GM21390 (cell line): ENCODE results near the gene RDH16.
A peak's percentile ranks its signal among the peaks of the same experiment; 100 is the strongest.
"Not testable (repeated sequence)": the region's sequence is repeated elsewhere in the genome, so short reads cannot be mapped to it uniquely, and the experiment has no call there.

Source experiments
- ATAC-seq: cut with Tn5 transposase; IDR thresholded peaks from one replicate; pipeline ENCODE4 v1.9.1; 2021; ENCODE audit not compliant: unreplicated experiment

RDH16 gene

DNA sequence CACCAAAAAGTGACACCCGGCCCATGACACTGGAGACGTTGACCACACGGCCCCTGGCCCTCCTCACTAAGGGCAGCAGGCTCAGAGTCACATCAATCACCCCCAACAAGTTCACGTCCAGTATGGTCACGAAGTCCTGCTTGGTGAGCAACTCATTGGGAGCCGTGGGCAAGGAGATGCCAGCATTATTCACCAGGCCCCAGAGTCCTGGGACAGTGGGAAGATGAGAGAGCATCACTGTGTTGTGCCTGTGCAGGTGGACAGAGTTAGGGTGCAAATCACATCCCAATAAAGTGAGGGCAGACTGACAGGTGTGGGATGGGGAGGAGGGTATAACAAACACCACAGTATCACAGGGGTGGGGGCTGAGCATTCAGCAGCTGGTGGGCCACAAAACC is 2.5 kb downstream of the RDH16 start:
- no peak for ATAC-seq

DNA sequence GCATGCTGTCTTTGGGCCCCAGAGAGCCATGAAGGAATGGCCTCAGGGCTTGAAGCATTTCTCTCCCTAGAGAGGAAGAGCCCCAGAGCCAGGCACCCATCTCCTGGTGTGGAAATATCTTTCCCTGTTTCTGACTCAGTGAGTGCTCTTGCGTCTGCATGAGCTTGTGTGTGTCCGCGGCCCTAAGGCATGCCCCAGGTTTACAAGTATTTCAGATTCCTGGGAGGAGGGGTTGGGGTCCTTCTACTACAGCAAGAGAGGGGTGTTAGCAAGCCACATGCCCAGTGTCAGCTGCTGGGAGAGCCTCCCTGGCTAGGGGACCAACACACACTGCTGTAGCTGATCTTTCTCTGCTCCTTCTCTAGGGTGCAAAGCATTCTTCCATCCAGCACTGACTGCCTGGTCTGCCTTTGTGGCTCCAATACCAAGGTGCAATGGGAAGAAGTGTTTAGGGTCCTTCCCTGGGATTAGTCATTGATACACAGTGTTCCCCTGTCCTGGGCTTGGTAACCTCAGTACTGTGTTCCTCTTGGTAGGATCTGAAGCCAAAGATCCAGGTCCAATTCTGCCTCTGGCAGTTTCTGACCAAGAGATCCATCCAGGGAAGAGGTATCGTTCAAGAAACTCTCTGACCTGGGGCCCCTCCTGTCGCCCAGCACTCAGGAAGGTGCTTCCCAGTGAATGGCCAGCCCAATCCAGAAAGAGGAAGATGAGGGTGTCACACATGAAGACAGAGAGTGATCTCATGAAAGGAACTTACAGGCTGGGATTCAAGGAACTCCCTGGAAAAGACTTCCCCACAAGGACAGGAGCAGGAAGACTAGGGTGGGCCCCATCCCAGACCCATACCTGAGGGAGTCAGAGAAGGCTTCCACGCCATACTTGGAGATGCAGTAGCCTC is 3.1 kb downstream of the RDH16 start:
- no peak for ATAC-seq

DNA sequence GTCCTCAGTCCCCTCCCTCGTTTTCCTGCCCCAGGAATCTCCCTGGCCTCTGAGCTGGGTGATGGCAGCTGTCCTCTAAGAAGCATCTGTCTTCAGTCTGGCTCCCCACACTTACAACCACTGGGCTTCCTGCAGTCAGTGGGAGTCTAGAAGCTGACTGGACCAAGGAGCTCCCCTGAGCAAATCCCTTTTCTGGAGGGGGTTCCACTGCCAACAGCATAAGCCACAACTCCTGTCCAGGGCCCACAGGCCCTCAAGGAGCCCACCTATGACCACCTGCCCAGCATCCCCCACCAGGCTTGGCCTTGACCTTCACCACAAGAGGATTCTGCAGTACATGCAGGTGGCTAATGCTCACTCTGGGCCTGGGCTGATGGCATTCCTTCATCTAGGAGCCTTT is 4.1 kb downstream of the RDH16 start:
- no peak for ATAC-seq

DNA sequence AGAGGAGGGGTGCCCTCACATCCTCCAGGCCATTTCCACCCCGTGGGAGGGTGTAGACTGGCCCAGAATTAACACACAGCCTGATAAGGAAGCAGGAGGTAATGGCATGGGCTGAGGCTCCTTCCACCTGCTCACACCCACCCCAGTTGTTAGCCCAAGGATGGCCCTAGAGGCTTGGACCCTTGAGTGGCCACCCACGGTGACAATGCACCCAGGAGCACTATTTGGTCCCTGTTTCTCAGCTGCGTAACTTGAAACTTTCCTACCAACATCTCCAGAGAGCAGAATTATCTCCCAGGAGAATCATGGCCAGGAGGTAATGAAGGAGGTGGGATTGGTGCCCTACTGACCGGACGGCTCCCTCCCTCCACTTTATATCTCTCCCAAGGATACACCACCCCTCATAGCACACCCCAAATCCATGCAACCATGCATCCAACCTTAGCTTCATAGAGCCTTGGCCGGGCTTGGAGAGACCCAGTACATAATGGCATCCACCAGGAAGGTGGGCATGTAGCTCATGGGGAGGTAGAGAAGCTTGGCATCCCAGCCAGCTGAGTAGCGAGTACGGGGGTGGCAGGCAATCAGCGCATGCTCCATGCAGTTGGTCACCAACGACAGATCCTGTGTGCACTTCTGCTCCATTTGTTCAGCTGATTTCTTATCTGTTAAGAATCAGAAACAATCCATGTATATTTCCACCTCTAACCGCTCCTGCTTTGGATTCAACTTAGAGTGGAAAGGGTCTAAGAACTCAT is 5.6 kb downstream of the RDH16 start:
- ATAC-seq = no peak

DNA sequence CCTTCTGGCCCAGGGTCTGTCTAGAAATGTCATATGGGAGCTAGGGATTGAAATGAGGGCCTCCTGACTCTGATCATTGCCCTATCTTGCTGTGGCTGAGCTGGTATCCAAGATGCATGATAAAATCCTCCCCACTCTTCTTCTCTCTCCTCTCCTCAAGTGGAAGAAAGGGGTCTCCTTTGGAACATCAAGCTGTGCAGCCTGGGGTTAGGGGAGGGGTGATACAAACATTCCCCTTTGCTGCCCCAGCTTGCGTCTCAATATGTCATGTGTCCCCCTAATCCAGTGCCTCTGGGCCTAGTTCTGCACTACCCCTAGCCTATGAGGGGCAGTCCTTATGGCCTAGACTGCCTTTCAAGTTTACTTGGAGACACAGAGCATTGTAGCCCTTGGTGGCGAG is 8.5 kb downstream of the RDH16 start:
- ATAC-seq = no peak

DNA sequence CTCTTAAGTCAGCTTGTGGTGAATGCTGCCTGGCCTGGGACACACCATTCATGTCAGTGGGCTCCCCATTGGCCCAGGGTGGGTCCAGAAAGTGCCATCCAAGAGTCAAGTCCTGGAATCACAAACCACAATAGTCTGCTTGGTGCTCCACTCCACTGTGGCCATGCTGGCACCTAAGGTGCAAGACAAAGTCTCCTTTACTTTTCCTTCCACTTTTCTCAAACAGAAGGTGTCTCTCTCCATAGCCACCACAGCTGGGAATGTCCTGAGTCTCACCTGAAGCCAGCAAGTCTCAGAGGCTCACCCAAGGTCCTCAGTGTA is 9.0 kb downstream of the RDH16 start:
- ATAC-seq = no peak

DNA sequence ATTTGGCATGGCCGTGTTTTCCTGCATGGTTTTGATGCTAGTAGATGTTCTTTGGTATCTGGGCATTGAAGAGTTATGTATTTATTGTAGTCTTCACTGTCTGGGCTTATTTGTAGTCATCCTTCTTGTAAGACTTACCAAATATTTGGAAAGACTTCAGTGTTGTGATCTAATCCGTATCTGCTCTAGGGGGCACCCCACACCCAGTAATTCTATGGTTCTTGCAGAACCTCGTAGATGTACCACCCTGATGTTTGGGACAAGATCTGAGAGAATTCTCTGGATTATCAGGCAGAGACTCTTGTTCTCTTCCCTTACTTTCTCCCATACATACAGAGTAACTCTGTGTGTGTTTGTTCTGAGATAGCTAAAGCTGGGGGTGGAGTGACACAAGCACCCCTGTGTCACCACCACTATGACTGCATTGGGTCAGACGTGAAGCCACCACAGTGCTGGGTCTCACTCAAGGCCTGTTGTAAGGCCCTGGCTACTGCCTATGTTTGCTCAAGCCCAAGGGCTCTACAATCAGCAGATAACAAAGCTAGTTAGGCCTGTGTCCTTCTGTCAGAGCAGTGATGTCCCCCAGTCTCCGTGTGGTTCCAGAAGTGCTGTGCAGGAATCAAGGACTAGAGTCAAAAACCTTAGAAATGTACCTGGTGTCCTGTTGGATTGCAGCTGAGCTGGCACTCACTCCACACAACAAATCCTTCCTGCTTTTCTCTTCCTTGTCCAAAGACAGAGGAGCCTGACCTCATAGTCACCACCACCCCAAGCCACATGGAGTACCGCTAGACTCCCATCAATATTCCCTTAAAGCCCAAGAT is 9.6 kb downstream of the RDH16 start:
- ATAC-seq = no peak

DNA sequence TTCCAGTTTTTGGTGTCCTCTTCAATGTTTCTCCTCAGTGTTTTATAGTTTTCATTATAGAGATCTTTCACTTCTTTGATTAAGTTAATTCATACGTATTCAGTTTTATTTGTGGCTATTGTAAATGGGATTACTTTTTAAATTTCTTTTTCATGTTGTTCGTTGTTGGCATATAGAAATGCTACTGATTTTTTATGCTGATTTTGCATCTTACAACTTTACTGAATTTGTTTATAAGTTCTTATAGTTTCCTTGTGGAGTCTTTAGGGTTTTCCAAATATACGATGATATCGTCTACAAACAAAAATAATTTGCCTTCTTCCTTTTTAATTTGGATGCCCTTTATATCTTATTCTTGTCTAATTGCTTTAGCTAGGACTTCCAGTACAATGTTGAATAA is 13.5 kb downstream of the RDH16 start:
- ATAC-seq = no peak

DNA sequence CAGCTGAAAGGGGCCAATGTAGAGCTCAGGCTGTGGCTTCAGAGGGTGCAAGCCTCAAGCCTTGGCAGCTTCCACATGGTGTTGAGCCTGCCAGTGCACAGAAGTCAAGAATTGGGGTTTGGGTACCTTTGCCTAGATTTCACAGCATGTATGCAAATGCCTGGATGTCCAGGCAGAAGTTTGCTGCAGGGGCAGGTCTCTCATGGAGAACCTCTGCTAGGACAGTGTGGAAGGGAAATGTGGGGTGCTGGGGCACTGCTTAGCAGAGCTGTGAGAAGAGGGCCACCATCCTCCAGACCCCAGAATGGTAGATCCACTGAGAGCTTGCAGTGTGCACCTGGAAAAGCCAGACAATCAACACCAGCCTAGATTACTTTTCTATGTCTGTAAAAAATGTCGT is 14.0 kb downstream of the RDH16 start:
- ATAC-seq = not testable (repeated sequence)

DNA sequence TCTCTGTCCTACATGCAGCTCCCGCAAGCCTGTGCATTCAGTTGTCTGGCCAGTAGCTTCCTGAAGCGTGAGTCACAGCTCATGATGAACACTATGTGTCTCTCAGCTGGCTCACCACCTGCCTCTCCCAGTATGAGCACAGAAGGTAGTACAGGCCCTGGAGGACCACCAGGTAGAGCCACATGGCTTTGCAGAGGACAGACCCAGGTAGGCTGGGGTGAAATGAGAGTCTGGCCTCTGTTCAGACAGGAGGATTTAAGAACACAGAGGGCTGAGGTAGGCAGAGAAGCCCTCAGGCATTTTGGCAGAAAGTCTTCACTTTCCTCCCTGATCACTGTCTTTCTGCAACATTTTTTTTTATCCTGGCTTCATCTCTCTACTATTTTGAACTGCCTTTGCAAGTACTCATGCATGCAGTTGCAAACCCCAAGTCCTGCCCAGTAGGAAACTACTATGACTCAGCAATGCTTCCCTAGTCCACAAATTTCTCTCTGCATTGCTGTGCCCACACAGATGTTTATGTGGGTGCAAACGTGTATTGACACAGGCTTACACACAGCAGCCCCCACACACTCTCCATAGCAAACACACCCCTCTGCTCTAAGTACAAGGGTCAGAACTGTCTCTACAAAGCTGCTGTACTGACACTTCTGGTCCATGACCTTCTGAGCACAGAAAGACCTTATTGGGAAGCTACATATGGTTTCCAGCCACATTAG is 15.9 kb downstream of the RDH16 start:
- ATAC-seq = peak; percentile 72

DNA sequence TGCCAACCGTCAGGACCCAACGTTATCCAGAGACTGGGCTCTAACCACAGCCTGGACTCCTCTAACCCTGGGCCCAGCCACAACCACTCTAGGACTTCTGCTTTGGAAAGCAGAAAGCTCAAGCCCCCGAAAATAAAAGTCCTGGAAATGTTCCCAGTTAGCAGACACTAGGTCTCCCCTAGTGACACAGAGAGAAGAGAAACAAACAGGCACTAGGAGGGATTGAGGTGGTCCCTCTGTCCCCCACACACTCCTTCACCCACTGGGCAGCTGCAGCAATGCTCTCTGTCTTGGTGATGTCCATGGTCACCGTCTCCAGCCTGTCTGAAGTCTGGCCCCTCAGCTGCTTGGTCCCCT is 16.5 kb downstream of the RDH16 start:
- not testable (repeated sequence) for ATAC-seq

DNA sequence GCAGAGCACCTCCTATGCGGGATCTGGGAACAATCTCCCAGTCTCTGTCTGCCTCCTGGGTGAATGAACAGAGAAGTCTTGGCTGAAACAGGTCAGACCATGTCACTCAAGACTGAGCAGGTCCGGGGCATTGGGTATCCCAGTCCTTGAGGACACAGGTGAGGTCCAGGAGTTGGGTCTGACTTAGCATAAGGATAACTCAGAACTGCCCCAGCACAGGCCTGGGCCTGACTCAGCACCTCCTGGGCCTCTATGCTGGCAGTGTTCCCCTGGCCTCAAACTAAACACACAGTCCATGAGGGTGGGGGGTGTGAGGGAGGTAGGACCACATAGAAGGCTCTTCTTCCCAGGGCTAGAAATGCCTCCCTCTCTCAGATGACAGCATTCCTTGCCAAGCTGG is 21.7 kb downstream of the RDH16 start:
- ATAC-seq = no peak

DNA sequence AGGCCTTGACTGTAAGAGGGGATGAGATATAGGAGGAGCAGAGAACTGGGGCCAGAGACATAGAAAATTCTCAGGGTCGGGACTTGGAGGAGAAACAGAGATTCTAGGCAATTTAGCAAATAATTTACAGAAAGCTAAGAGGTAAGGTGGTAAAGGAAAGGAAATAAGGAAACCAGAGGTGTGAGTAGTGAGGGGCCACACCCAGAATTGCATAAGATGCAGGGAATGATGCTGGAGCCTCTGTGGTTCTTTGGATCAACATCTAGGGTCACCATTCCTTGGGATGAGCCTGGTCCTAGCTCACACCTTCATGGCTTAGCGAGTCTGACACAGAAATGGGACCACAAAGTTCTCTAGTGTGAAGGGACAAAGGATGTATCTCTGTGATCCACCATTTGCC is 22.3 kb downstream of the RDH16 start:
- no peak for ATAC-seq

DNA sequence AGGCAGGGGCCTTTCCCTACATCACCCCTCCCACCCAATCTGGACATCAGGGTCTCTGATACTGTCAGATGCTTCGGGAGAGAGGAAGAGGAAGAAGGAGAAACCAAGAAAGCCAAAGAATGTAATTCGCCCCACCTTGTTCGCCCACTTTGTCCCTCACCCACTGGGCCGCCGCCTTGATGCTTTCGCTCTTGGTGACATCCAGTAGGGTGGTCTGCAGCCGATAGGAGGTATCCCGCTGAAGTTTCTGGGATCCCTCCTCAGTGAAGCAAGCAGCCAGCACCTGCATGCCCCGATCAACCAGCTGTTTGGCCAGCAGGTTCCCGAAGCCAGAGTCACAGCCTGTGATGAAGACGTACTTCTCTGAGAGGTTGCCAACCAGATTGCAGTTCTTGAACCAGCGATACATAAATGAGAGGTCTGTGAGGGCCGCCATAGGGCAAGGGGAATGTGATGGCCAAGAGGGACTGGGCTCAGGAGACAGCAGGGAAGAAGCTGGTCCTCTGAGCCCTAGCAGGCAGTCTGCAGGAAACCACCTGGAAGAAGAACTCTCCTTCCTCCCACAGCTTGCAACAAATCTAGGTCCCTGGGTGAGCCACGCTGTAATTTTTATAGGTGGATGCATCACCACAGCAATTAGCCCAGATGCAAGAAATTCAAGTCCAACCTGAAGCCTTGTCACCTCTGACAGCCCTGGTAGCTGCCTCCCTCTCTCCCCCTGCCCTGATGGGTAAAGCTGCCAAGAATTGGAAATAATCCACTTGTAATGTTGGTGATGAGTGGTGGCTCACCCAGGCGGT is 23.4 kb downstream of the RDH16 start, which contains the start of gene SDR9C7:
SDR9C7 (minus strand) TSS at position 583 of the 800 bp plus-strand sequence; CDS start at position 436, 147 bp downstream.
- ATAC-seq = no peak

DNA sequence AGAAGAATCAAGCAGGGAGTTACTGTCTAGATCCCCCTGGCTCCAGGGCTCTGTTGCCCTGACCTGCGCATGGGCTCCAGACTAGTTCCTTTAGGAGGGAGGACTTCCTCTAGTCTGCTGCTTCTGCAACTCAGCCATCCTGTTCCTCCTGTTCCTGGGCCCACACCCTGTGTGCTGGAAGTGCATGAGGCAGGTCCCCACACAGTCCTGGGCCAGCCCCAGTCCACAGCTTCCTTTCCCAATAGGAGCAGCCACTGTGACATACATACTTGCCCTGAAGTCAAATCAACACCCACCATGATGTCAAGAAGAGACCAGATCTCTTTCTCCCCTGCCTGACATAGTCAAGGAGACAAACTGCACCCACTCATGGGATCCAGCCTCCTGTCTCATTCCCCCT is 24.5 kb downstream of the RDH16 start:
- no peak for ATAC-seq

DNA sequence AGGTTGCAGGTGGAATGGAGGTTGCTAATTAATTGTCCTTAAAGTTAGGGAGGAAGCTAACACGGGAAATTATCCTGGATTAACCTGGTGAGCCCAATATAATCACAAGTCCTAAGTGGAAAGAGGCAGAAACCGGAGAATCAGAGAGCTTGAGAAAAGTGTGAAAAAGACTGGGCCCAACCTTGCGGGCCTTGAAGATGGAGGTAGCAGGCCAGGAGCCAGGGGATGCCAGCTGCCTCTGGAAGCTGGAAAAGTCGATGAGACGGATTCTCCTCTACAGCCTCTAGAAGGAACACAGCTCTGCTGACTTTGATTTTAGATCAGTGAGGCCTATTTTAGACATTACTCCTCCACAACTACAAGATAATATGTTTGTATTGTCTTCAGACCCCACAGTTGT is 25.3 kb downstream of the RDH16 start:
- ATAC-seq = no peak

DNA sequence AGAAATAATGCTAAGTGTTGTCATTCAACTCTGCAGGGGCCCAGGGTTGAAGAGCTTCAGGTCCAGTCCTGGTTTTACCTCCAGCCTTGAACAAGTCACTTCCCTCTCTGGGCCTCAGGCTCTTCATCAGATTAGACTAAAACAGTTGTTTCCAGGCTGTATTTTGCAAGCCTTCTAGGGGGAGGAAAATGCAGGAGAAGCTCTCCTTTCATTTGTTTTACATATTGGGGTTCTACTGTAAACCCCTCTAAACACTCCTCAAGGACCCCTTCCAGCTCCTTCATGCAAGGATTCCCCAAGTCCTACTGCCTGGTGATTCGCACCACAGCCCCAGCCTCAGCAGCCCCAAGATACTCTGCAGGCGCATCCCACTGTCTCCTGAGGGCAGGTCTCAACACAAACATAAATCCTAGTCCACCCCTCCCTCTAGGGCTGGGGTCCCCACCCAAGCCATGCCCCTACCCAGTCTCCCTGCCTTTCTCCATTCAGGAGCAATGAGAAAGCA is 25.9 kb downstream of the RDH16 start:
- no peak for ATAC-seq

DNA sequence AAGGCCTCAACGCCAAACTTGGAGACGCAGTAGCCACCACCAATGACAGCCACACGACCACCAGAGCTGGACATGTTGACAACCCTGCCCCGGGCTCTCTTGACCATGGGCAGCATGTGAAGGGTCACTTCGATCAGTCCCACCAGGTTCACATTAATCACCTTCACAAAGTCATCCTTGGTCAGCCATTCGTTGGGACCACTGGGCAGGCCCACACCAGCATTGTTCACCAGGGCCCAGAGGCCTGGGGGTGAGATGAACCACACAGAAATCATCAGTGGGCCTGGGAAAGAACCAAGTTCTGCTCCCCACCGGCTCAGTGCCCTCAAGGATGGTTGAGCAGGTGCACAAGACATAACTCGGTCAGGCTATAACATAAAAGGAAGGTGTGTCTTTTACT is 27.2 kb downstream of the RDH16 start:
- no peak for ATAC-seq

DNA sequence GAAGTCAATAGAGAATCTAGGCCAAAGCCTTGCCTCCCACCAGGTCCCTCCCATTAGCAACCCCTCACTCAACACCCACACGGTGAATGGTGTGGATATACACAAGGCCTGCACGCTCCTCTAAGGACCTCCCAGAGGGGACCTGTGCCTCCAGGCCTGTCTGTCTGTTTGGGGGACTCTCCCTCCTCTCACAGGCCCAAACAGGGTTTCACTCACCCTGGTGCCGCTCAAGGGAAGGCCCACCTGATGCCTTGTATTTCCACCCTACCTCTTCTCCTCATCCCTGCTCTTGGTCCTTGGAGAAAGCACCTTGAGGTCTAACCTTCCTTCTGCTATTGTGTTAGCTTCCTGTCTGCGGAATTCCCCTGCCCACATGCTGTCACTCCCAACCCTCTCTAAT is 27.6 kb downstream of the RDH16 start:
- no peak for ATAC-seq

DNA sequence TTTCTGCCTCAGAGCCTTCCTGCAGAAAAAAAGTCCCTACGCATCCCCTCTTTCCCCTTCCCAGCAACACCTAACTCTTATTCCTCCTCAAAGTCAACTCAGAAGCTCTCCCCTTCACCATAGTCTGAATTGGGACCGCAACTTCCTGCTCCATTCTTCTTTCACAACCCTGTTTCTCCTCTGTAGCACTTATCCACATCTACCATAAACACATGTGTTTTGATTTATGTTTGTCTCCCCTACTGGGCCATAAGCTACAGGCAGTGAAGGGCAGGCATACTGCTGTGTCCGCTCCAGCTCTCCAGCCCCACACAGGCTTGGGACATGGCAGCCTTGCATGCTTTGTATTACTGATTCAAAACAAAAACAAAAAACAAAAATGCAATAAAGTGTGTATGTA is 29.1 kb downstream of the RDH16 start:
- no peak for ATAC-seq
